A673 (cell line): ENCODE data around the gene GLUL. TPM values are rescaled to one million over a fixed set of nuclear protein-coding genes. Genes with fewer than 3 reads are reported as not detected.

ENCODE experiments used
- BruUV-seq: library from RNA; stranded (reverse); fragments of 400-500 nt; replicated peaks from 2 replicates; lab custom pipeline; 2021; lab: Mats Ljungman, UMichigan
- CTCF ChIA-PET: fragments of 300-600 bp; sonication (Branson Sonifier 250); formaldehyde crosslinking; loops from one replicate; lab custom pipeline; 2022; ENCODE audit warnings: antibody characterized with exemption; lab: Charles Lee
- POLR2A ChIA-PET: fragments of 300-600 bp; sonication (Branson Sonifier 250); formaldehyde crosslinking; loops from one replicate; lab custom pipeline; 2022; ENCODE audit warnings: antibody characterized with exemption; ENCODE audit not compliant: low non-redundant PET; lab: Charles Lee
- DNase-seq: peaks from one replicate; pipeline ENCODE4 v3.0.0-alpha.2; 2015; ENCODE audit warnings: low spot score
- H3K27ac ChIP-seq: fragments of 200-600 bp; sonication (generic); 2 replicates; pipeline ENCODE4 v1.5.1; 2016; ENCODE audit warnings: mixed run types, low read depth, mild to moderate bottlenecking, mixed read lengths, antibody characterized with exemption, low read length; ENCODE audit not compliant: poor library complexity, severe bottlenecking
- H3K27me3 ChIP-seq: fragments of 200-600 bp; sonication (generic); replicated peaks from 2 replicates; pipeline ENCODE4 v1.6.1; 2017; ENCODE audit warnings: mixed run types, low read depth, mild to moderate bottlenecking, mixed read lengths, antibody characterized with exemption, low read length; ENCODE audit not compliant: insufficient read depth, poor library complexity
- H3K36me3 ChIP-seq: fragments of 200-600 bp; sonication (generic); 2 replicates; pipeline ENCODE4 v1.6.1; 2016; ENCODE audit warnings: mixed run types, mild to moderate bottlenecking, mixed read lengths, antibody characterized with exemption, low read length; ENCODE audit not compliant: insufficient read depth, poor library complexity, severe bottlenecking
- H3K4me1 ChIP-seq: fragments of 200-600 bp; sonication (generic); 2 replicates; pipeline ENCODE4 v1.6.1; 2017; ENCODE audit warnings: mixed run types, mild to moderate bottlenecking, mixed read lengths, antibody characterized with exemption, low read length; ENCODE audit not compliant: insufficient read depth, poor library complexity, severe bottlenecking
- H3K4me3 ChIP-seq: fragments of 200-600 bp; sonication (generic); 2 replicates; pipeline ENCODE4 v1.5.1; 2016; ENCODE audit warnings: low read depth, mixed run types, mild to moderate bottlenecking, mixed read lengths, low read length; ENCODE audit not compliant: poor library complexity, severe bottlenecking
- H3K9me3 ChIP-seq: fragments of 200-600 bp; sonication (generic); 2 replicates; pipeline ENCODE4 v1.6.1; 2016; ENCODE audit warnings: mixed run types, low read depth, mild to moderate bottlenecking, mixed read lengths, antibody characterized with exemption, low read length; ENCODE audit not compliant: poor library complexity, severe bottlenecking
- EZH2 ChIP-seq: fragments of 200-600 bp; sonication (generic); IDR thresholded peaks from 2 replicates; pipeline ENCODE4 v1.6.1; 2017; ENCODE audit warnings: borderline replicate concordance, low read depth, mild to moderate bottlenecking, mixed read lengths, antibody characterized with exemption, low read length; ENCODE audit not compliant: poor library complexity, severe bottlenecking
- intact Hi-C: fragments of 100-400 bp; cut with micrococcal nuclease; formaldehyde crosslinking; loops from one replicate; pipeline ENCODE4 v1.10.0; 2022; ENCODE audit not compliant: unreplicated experiment
- total RNA-seq: library from RNA; stranded (reverse); gene quantifications from 2 replicates; pipeline ENCODE4 v1.2.3, GENCODE V29; 2021
- TF ChIP-seq, protein P1 (sequence below): fragments of 300-800, 200-600 bp; sonication (generic); conservative IDR thresholded peaks from 2 replicates; pipeline ENCODE4 v1.5.1; 2017; ENCODE audit warnings: low read depth, mild to moderate bottlenecking, antibody characterized with exemption, low read length, moderate library complexity, mixed read lengths

GLUL gene
- total RNA-seq, 1 experiment from 2014 or later, result 260 TPM

DNA sequence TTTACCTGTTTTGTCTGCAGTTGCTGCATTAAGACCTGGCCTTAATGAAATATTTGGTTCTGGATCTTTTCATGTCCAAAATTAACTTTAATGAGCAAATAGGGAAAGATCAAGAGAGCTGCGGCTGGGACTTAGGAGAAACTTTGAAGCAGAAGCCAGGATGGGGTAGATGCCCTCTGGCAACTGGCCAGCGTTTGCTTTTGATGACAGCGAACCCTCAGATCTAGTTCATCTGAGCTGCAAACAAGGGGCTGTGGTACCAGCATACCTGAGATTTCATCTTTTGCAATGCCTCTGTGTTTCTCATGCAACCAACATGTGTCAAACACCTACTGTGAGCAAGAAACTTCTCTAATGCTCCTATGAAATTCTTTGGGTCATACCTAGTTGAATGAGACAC is 21.9 kb upstream of the GLUL start:
- no peak overlapping the region for H3K27ac ChIP-seq
- H3K4me3 ChIP-seq, result no peak overlapping the region
- no peaks in the 10 kb centered on the region for H3K36me3 ChIP-seq
- POLR2A ChIA-PET, result no interaction called here
- TF ChIP-seq EZH2, result no peak
- TF ChIP-seq, protein P1, sequence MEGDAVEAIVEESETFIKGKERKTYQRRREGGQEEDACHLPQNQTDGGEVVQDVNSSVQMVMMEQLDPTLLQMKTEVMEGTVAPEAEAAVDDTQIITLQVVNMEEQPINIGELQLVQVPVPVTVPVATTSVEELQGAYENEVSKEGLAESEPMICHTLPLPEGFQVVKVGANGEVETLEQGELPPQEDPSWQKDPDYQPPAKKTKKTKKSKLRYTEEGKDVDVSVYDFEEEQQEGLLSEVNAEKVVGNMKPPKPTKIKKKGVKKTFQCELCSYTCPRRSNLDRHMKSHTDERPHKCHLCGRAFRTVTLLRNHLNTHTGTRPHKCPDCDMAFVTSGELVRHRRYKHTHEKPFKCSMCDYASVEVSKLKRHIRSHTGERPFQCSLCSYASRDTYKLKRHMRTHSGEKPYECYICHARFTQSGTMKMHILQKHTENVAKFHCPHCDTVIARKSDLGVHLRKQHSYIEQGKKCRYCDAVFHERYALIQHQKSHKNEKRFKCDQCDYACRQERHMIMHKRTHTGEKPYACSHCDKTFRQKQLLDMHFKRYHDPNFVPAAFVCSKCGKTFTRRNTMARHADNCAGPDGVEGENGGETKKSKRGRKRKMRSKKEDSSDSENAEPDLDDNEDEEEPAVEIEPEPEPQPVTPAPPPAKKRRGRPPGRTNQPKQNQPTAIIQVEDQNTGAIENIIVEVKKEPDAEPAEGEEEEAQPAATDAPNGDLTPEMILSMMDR, result no peak
- peaks cover 19% of the 10 kb centered on the region for H3K27me3 ChIP-seq
- intact Hi-C loops, result no loop called here
- H3K4me1 ChIP-seq, result no peaks in the 10 kb centered on the region
- no peak for DNase-seq
- CTCF ChIA-PET, result no interaction called here
- no peaks in the 10 kb centered on the region for H3K9me3 ChIP-seq
- BruUV-seq, result no TSS peak

DNA sequence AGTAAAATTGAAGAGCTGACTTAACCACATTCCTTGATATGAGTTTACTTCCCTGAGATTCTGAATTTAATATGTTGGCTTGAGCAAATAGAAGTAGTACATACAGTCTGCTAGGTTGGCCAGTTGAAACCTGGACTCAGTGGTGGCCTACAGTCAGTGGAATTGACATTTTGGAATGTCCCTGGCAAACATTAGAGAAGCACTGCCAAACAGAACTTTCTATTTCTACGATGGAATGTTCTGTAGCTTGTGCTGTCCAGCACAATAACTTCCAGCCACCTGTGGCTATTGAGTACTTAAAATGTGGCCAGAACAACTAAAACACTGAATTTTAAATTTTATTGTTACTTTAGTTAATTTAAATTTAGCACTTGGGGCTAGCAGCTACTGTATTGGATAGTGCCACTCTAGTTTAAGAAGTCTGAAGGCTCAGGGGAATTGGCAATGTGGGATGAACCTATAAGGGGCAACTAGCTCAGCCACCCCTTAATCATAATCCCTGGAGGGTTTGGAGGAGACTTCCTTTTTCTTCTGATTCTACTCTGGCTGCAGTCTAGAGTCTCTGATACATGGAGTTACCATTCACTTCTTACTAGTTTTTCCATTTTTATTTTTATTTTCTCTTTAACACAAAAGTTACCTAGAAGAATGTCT is 19.2 kb upstream of the GLUL start:
- no peak for DNase-seq
- Histone ChIP-seq H3K4me3 (no peak overlapping the region), H3K36me3 (no peaks in the 10 kb centered on the region), H3K27me3 (peaks cover 21% of the 10 kb centered on the region), H3K9me3 (no peaks in the 10 kb centered on the region), H3K4me1 (no peaks in the 10 kb centered on the region), H3K27ac (no peak overlapping the region)
- POLR2A ChIA-PET, result no interaction called here
- CTCF ChIA-PET, result no interaction called here
- intact Hi-C loops, result no loop called here
- BruUV-seq, result no TSS peak
- TF ChIP-seq EZH2, result no peak
- TF ChIP-seq, protein P1, result no peak

DNA sequence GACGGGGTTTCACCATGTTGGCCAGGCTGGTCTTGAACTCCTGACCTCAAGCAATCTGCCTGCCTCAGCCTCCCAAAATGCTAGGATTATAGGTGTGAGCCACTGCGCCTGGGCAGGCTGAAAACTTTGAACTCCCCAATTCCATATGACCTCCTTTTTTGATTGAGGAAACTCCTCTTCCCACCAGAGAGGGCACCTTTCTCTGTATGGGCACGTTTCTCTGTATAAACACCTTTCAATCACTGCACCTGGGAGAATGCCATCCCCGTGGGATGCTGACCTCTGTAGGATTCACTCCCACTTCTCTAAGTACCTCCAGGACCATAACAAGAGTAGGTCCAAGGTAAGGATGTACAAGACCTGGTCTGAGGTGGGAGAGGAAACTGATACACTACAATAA is 18.5 kb upstream of the GLUL start:
- CTCF ChIA-PET, result no interaction called here
- no peaks in the 10 kb centered on the region for H3K4me1 ChIP-seq
- POLR2A ChIA-PET, result no interaction called here

More for the DNA sequence above, 18.5 kb upstream of the GLUL start:
- H3K27me3 ChIP-seq, result peaks cover 16% of the 10 kb centered on the region
- H3K9me3 ChIP-seq, result no peaks in the 10 kb centered on the region
- H3K36me3 ChIP-seq, result no peaks in the 10 kb centered on the region
- no peak for TF ChIP-seq EZH2
- TF ChIP-seq, protein P1, result no peak
- no peak overlapping the region for H3K27ac ChIP-seq
- no TSS peak for BruUV-seq
- H3K4me3 ChIP-seq, result no peak overlapping the region
- DNase-seq, result no peak
- intact Hi-C loops, result no loop called here
